Measurements from ENCODE around the gene EPHA3.
A peak's percentile ranks its signal among the peaks of the same experiment; 100 is the strongest.
"Not testable (repeated sequence)": the region's sequence is repeated elsewhere in the genome, so short reads cannot be mapped to it uniquely, and the experiment has no call there.

Gene EPHA3

GRCh38 chr3:89289574-89290190 is 182.3 kb downstream of the EPHA3 start:
- DNase-seq, result no peak

- DNase-seq, result no peak
Measured at GRCh38 chr3:89297199-89297598, 189.8 kb downstream of the EPHA3 start.

- peak; percentile 50 for DNase-seq
Measured at GRCh38 chr3:89300526-89300925, 193.1 kb downstream of the EPHA3 start.

- peak; percentile 65 for DNase-seq
Measured at GRCh38 chr3:89300981-89301380, 193.6 kb downstream of the EPHA3 start.

- peak; percentile 75 for DNase-seq
Measured at GRCh38 chr3:89303701-89304100, 196.3 kb downstream of the EPHA3 start.

GRCh38 chr3:89306540-89306939 is 199.1 kb downstream of the EPHA3 start:
- peak; percentile 49 for DNase-seq

- DNase-seq, result no peak
Measured at GRCh38 chr3:89311581-89311980, 204.2 kb downstream of the EPHA3 start.

GRCh38 chr3:89312141-89312540 is 204.7 kb downstream of the EPHA3 start:
- DNase-seq, result no peak

GRCh38 chr3:89314454-89315098 is 207.2 kb downstream of the EPHA3 start:
- DNase-seq, result peak; percentile 58

- DNase-seq, result peak; percentile 40
Measured at GRCh38 chr3:89315750-89316470, 208.5 kb downstream of the EPHA3 start.

GRCh38 chr3:89320186-89320585 is 212.8 kb downstream of the EPHA3 start:
- no peak for DNase-seq

- no peak for DNase-seq
Measured at GRCh38 chr3:89326997-89327396, 219.6 kb downstream of the EPHA3 start.

- DNase-seq, result no peak
Measured at GRCh38 chr3:89332386-89332785, 225.0 kb downstream of the EPHA3 start.

- peak; percentile 59 for DNase-seq
Measured at GRCh38 chr3:89332793-89333192, 225.4 kb downstream of the EPHA3 start.

- DNase-seq, result no peak
Measured at GRCh38 chr3:89335693-89336092, 228.3 kb downstream of the EPHA3 start.

GRCh38 chr3:89340408-89340807 is 233.0 kb downstream of the EPHA3 start:
- DNase-seq, result no peak

GRCh38 chr3:89344076-89344475 is 236.7 kb downstream of the EPHA3 start:
- no peak for DNase-seq

- DNase-seq, result not testable (repeated sequence)
Measured at GRCh38 chr3:89350935-89351334, 243.5 kb downstream of the EPHA3 start.

- DNase-seq, result peak; percentile 63
Measured at GRCh38 chr3:89353465-89353864, 246.0 kb downstream of the EPHA3 start.

GRCh38 chr3:89358281-89358680 is 250.9 kb downstream of the EPHA3 start:
- DNase-seq, result peak; percentile 18

GRCh38 chr3:89360156-89360555 is 252.7 kb downstream of the EPHA3 start:
- DNase-seq, result peak; percentile 91

- DNase-seq, result no peak
Measured at GRCh38 chr3:89362496-89362895, 255.1 kb downstream of the EPHA3 start.

GRCh38 chr3:89363171-89363570 is 255.8 kb downstream of the EPHA3 start:
- no peak for DNase-seq

GRCh38 chr3:89364314-89364713 is 256.9 kb downstream of the EPHA3 start:
- no peak for DNase-seq
